Activated gamma-delta T cell treated with anti-CD3 and anti-CD28 coated beads, Interleukin-2, amount 50 U/mL, for 16 hours (primary cell): ENCODE results near the gene PPP4R2.

Source experiments
- DNase-seq: peaks from one replicate; pipeline ENCODE4 v3.0.0-alpha.2; 2020; ENCODE audit warnings: low read depth

PPP4R2 gene

GRCh38 chr3:73114711-73115110 is 118.1 kb downstream of the PPP4R2 start:
- no peak for DNase-seq

- no peak for DNase-seq
Observed at GRCh38 chr3:73115806-73116205, 119.2 kb downstream of the PPP4R2 start.
